ENCODE measurements around the gene STK11.

The STK11 gene

GRCh38 chr19:1167687-1168571, 37.6 kb upstream of the STK11 start:
- no peak for TF ChIP-seq CTCF (IDR thresholded peaks at IDR 0.05)

GRCh38 chr19:1168572-1169410, 36.8 kb upstream of the STK11 start:
- TF ChIP-seq CTCF (IDR thresholded peaks at IDR 0.05), result no peak

- TF ChIP-seq CTCF (IDR thresholded peaks at IDR 0.05), result no peak
Observed at GRCh38 chr19:1169411-1169791, 36.2 kb upstream of the STK11 start.

GRCh38 chr19:1169921-1170885, 35.4 kb upstream of the STK11 start:
- no peak for TF ChIP-seq CTCF (IDR thresholded peaks at IDR 0.05)

GRCh38 chr19:1170938-1171754, 34.4 kb upstream of the STK11 start:
- no peak for TF ChIP-seq CTCF (IDR thresholded peaks at IDR 0.05)

GRCh38 chr19:1171755-1172352, 33.7 kb upstream of the STK11 start:
- no peak for TF ChIP-seq CTCF (IDR thresholded peaks at IDR 0.05)

Data from LNCAP (cell line).